Stimulated activated CD8-positive, alpha-beta memory T cell treated with anti-CD3 and anti-CD28 coated beads, Interleukin-15, amount 100 ng/mL, for 1 hour (primary cell): ENCODE measurements around the gene ITGB3.

ENCODE experiments used
- DNase-seq: peaks from one replicate; pipeline ENCODE4 v3.0.0-alpha.2; 2020; ENCODE audit warnings: low read depth

The ITGB3 gene

GRCh38 chr17:47276444-47276843, 22.8 kb downstream of the ITGB3 start:
- no peak for DNase-seq

GRCh38 chr17:47276868-47277267, 23.2 kb downstream of the ITGB3 start:
- DNase-seq = no peak

GRCh38 chr17:47277921-47278320, 24.3 kb downstream of the ITGB3 start:
- no peak for DNase-seq

- DNase-seq = no peak
Measured at GRCh38 chr17:47278561-47278960, 24.9 kb downstream of the ITGB3 start.

- no peak for DNase-seq
Measured at GRCh38 chr17:47279062-47279801, 25.6 kb downstream of the ITGB3 start.

GRCh38 chr17:47280072-47280811, 26.6 kb downstream of the ITGB3 start:
- DNase-seq = no peak

GRCh38 chr17:47281216-47281615, 27.6 kb downstream of the ITGB3 start:
- DNase-seq = no peak

GRCh38 chr17:47285003-47285402, 31.4 kb downstream of the ITGB3 start:
- no peak for DNase-seq

GRCh38 chr17:47286198-47286914, 32.7 kb downstream of the ITGB3 start:
- DNase-seq = no peak

GRCh38 chr17:47287068-47287467, 33.4 kb downstream of the ITGB3 start:
- DNase-seq = no peak

GRCh38 chr17:47287639-47288038, 34.0 kb downstream of the ITGB3 start:
- DNase-seq = no peak

GRCh38 chr17:47288531-47289116, 35.0 kb downstream of the ITGB3 start:
- DNase-seq = no peak

GRCh38 chr17:47289302-47289701, 35.7 kb downstream of the ITGB3 start:
- no peak for DNase-seq

- DNase-seq = no peak
Measured at GRCh38 chr17:47290870-47291241, 37.2 kb downstream of the ITGB3 start.

GRCh38 chr17:47291242-47291873, 37.7 kb downstream of the ITGB3 start:
- no peak for DNase-seq

GRCh38 chr17:47292206-47292605, 38.6 kb downstream of the ITGB3 start:
- DNase-seq = no peak

- DNase-seq = no peak
Measured at GRCh38 chr17:47295037-47295873, 41.6 kb downstream of the ITGB3 start.

- no peak for DNase-seq
Measured at GRCh38 chr17:47295874-47296255, 42.2 kb downstream of the ITGB3 start.

- no peak for DNase-seq
Measured at GRCh38 chr17:47297661-47298400, 44.2 kb downstream of the ITGB3 start.

GRCh38 chr17:47298712-47299111, 45.1 kb downstream of the ITGB3 start:
- no peak for DNase-seq
